Breast epithelium (tissue), 3 donors: ENCODE measurements around the gene TRIP4.

ENCODE experiments used
- POLR2A ChIP-seq: fragments of 450-650 bp; IDR thresholded peaks from one replicate; pipeline ENCODE4 v1.6.1; 2016; ENCODE audit warnings: antibody characterized with exemption, mild to moderate bottlenecking, moderate library complexity
- POLR2AphosphoS5 ChIP-seq, 3 donors: sonication (generic); formaldehyde crosslinking; IDR thresholded peaks; one replicate each; pipeline ENCODE4 v1.6.1; 2017; ENCODE audit warnings: antibody characterized with exemption in 3 of 3
- TF ChIP-seq, protein P1 (sequence below), 3 donors: fragments of 450-650 bp; IDR thresholded peaks; one replicate each; pipeline ENCODE4 v1.5.1; 2016 to 2017; ENCODE audit warnings: antibody characterized with exemption in 3 of 3, mild to moderate bottlenecking in 3 of 3, moderate library complexity in 3 of 3

DNA sequence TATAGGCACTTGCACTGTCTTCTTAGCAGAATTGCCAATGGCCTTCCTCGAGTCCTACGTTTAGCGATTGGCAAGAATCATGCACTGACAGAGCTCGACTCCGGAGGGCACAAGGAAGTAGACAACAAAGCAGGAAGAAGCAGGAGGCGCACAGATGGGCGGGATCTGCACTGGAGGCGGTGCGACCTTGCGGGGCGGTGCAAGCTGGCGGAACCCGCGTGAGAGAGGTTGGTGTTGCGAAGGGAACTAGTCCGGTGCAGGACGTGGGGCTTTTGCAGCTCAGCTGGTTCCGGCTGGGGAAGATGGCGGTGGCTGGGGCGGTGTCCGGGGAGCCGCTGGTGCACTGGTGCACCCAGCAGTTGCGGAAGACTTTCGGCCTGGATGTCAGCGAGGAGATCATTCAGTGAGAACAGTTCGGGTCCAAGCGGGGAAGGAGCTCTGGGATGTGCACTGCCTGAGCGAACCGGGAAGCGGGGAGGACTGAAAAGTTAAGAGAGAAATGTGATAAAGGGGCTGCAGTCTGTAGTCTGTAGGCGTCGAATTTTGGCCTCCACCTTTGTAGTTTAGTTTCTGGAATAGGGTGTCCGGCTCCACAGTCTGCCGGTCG lies at the start of gene TRIP4:
- TF ChIP-seq POLR2A (no peak), POLR2AphosphoS5 (IDR thresholded peaks at IDR 0.05) (peak; percentile 76 to 79 (median 77))
- TF ChIP-seq, protein P1, sequence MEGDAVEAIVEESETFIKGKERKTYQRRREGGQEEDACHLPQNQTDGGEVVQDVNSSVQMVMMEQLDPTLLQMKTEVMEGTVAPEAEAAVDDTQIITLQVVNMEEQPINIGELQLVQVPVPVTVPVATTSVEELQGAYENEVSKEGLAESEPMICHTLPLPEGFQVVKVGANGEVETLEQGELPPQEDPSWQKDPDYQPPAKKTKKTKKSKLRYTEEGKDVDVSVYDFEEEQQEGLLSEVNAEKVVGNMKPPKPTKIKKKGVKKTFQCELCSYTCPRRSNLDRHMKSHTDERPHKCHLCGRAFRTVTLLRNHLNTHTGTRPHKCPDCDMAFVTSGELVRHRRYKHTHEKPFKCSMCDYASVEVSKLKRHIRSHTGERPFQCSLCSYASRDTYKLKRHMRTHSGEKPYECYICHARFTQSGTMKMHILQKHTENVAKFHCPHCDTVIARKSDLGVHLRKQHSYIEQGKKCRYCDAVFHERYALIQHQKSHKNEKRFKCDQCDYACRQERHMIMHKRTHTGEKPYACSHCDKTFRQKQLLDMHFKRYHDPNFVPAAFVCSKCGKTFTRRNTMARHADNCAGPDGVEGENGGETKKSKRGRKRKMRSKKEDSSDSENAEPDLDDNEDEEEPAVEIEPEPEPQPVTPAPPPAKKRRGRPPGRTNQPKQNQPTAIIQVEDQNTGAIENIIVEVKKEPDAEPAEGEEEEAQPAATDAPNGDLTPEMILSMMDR (IDR thresholded peaks at IDR 0.05), result peak in 1 of 3 donors; percentile 20
